ENCODE measurements around the gene COL11A2. TPM values are rescaled to one million over a fixed set of nuclear protein-coding genes. Genes with fewer than 3 reads are reported as not detected.

The COL11A2 gene
- total RNA-seq, 2 experiments from 2014 or later, result 0.69 to 1.0 TPM

DNA sequence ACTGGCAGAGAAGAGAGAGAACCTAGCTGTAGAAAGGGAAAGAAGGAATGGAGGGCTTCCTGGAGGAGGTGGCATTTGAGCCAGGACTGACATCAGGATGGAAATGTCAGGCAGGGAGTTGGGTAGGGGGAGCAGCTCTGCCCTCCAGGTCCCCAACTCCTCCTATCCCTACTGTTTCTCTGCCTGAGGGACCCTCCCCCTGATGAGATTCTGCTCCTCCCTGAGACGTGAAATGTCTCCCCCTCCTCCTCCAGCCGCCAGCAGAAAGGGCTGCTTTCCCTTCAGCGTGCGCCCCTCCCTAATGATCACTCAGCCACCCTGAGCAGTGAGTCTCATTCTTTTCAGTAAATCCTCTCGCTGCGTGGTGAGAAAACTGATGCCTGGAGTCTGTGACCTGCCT is 75.8 kb downstream of the COL11A2 start:
- no peak for DNase-seq
- H3K27me3 Mint-ChIP-seq, result peaks cover 51% of the 10 kb centered on the region

DNA sequence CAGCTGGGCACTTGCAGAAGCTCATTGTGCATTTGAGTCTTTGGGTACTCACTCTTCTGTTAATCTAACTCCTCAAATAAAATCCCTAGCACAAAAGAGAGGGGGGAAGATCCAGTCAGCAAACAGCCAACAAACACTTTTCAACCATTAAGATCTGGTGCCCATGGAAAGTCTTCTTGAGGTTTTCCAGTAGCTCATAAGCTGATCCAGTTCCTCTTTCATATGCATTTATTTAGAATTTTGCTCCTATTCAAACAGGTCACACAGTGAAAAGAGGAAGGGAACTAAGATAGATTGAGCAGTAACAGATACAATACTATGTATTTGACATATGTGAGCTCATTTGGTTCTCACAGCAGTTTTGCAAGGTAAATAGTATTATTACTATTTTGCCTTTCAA is 77.9 kb downstream of the COL11A2 start:
- no peak for DNase-seq
- POLR2A ChIA-PET, result no interaction called here
- no peaks in the 10 kb centered on the region for H3K36me3 Mint-ChIP-seq
- H3K4me1 Mint-ChIP-seq (ENCODE audit: low read depth), result peaks cover 7% of the 10 kb centered on the region
- no peak overlapping the region for H3K4me3 Mint-ChIP-seq
- H3K27ac Mint-ChIP-seq, result no peak overlapping the region
- CTCF ChIA-PET, result interaction anchor here (1.1 to 1.7 kb wide), 2 partner anchors 10 to 134 kb away, joined by 5 to 13 read pairs; no protein-coding TSS in a partner anchor
- peaks cover 56% of the 10 kb centered on the region for H3K27me3 Mint-ChIP-seq
- no peaks in the 10 kb centered on the region for H3K9me3 Mint-ChIP-seq
- intact Hi-C loops (cut with micrococcal nuclease), result no loop called here

More for the DNA sequence above, 75.8 kb downstream of the COL11A2 start:
- H3K4me3 Mint-ChIP-seq, result no peak overlapping the region
- intact Hi-C loops (cut with micrococcal nuclease), result no loop called here
- H3K36me3 Mint-ChIP-seq, result no peaks in the 10 kb centered on the region
- no peaks in the 10 kb centered on the region for H3K9me3 Mint-ChIP-seq
- H3K4me1 Mint-ChIP-seq (ENCODE audit: low read depth), result peaks cover 7% of the 10 kb centered on the region
- CTCF ChIA-PET, result interaction anchor here (0.8 to 6.4 kb wide), 5 partner anchors 10 to 133 kb away, joined by 3 to 70 read pairs (median 4); no protein-coding TSS in a partner anchor
- POLR2A ChIA-PET, result no interaction called here
- H3K27ac Mint-ChIP-seq, result no peak overlapping the region

DNA sequence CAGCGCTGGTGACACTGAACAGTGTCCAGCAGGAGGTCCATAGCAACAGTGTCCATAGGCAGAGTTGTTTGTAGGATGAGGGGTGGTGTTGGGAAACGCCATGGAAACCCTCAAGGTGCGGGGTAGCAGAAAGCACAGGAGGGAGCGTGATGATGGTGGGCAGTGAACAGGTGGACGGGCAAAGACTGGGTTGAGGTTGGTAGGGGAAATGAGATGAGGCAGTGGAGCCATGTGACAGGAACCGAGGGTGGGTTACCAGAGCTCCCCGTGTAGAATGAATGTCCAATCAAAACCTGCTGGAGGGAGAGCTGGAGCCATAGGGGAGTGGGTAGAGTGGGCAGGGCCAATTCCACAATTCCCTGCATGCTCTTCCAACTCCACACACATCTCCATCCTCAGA is 78.5 kb downstream of the COL11A2 start:
- CTCF ChIA-PET, result interaction anchor here (1.1 to 1.7 kb wide), 2 partner anchors 11 to 135 kb away, joined by 5 to 13 read pairs; no protein-coding TSS in a partner anchor
- Mint-ChIP-seq H3K9me3 (no peaks in the 10 kb centered on the region), H3K4me3 (no peak overlapping the region), H3K27me3 (peaks cover 56% of the 10 kb centered on the region), H3K27ac (no peak overlapping the region), H3K36me3 (no peaks in the 10 kb centered on the region), H3K4me1 (ENCODE audit: low read depth) (peaks cover 7% of the 10 kb centered on the region)
- POLR2A ChIA-PET, result no interaction called here
- no peak for DNase-seq
- intact Hi-C loops (cut with micrococcal nuclease), result no loop called here

Small RNAs within 50 kb of the gene (microRNA-seq; reads per million reads assigned to microRNA genes)
- 6.3 reads per million, percentile 23 among the genes with 10 or more reads in this experiment for gene MIR219A1 (ENCODE audit: borderline microRNAs expressed, borderline number of aligned reads, borderline replicate concordance)

Other genes starting within 250 kb of the COL11A2 start
- gene HLA-DMA, start 239.4 kb downstream of the COL11A2 start, total RNA-seq, result 10 to 100 TPM in 1 of 2 experiments, 1 to 10 TPM in 1; 9.6 to 10.2 TPM
- 100 to 1,000 TPM; 168 to 190 TPM for gene BRD2, start 223.9 kb downstream of the COL11A2 start, total RNA-seq
- under 1 TPM; 0.53 to 0.55 TPM for gene HLA-DOA, start 182.9 kb downstream of the COL11A2 start, total RNA-seq
- 10 to 100 TPM; 19.3 to 20.9 TPM for gene HLA-DPA1, start 118.8 kb downstream of the COL11A2 start, total RNA-seq
- 1 to 10 TPM; 5.1 to 6.9 TPM for gene HLA-DPB1, start 116.5 kb downstream of the COL11A2 start, total RNA-seq
- gene RXRB, start 8.2 kb upstream of the COL11A2 start, total RNA-seq, result 10 to 100 TPM; 40.9 to 41.4 TPM
- 10 to 100 TPM; 42.0 to 45.7 TPM for gene SLC39A7, start 8.4 kb upstream of the COL11A2 start, total RNA-seq
- 10 to 100 TPM; 35.3 to 36.1 TPM for gene HSD17B8, start 12.2 kb upstream of the COL11A2 start, total RNA-seq
- gene RING1, start 16.0 kb upstream of the COL11A2 start, total RNA-seq, result 10 to 100 TPM; 25.4 to 28.4 TPM
- 10 to 100 TPM; 32.7 to 33.7 TPM for gene VPS52, start 79.4 kb upstream of the COL11A2 start, total RNA-seq
- 1,000 to 10,000 TPM; 4,372 to 4,391 TPM for gene RPS18, start 79.6 kb upstream of the COL11A2 start, total RNA-seq
- 1 to 10 TPM; 5.9 to 6.7 TPM for gene B3GALT4, start 84.7 kb upstream of the COL11A2 start, total RNA-seq
- 10 to 100 TPM; 59.4 to 60.7 TPM for gene WDR46, start 96.8 kb upstream of the COL11A2 start, total RNA-seq
- 10 to 100 TPM; 78.5 to 90.9 TPM for gene PFDN6, start 97.1 kb upstream of the COL11A2 start, total RNA-seq
- 10 to 100 TPM; 24.6 to 26.0 TPM for gene RGL2, start 106.5 kb upstream of the COL11A2 start, total RNA-seq
- 100 to 1,000 TPM; 202 to 213 TPM for gene TAPBP, start 121.6 kb upstream of the COL11A2 start, total RNA-seq
- gene ZBTB22, start 125.3 kb upstream of the COL11A2 start, total RNA-seq, result 10 to 100 TPM; 11.0 to 12.1 TPM
- 10 to 100 TPM; 60.5 to 64.1 TPM for gene DAXX, start 130.5 kb upstream of the COL11A2 start, total RNA-seq
- 100 to 1,000 TPM in 1 of 2 experiments, 10 to 100 TPM in 1; 94.6 to 103 TPM for gene KIFC1, start 199.4 kb upstream of the COL11A2 start, total RNA-seq
- gene PHF1, start 218.5 kb upstream of the COL11A2 start, total RNA-seq, result 10 to 100 TPM; 32.4 to 42.3 TPM
- gene CUTA, start 225.6 kb upstream of the COL11A2 start, total RNA-seq, result 100 to 1,000 TPM; 190 to 198 TPM
- 10 to 100 TPM; 34.3 to 35.8 TPM for gene SYNGAP1, start 227.6 kb upstream of the COL11A2 start, total RNA-seq